Measurements from ENCODE around the gene NPIPA5.
A peak's percentile ranks its signal among the peaks of the same experiment; 100 is the strongest.
"Not testable (repeated sequence)": the region's sequence is repeated elsewhere in the genome, so short reads cannot be mapped to it uniquely, and the experiment has no call there.

The NPIPA5 gene

GRCh38 chr16:15378194-15378593 lies at the start of gene NPIPA5:
Gene NPIPA5 (minus strand): TSS chr16:15378294. CDS start chr16:15378294, 0 bp downstream.
- DNase-seq: not testable (repeated sequence)

- DNase-seq: peak; percentile 73
These were observed 49.6 kb upstream of the NPIPA5 start for GRCh38 chr16:15427648-15428239.

- no peak for DNase-seq
These were observed 48.7 kb upstream of the NPIPA5 start for GRCh38 chr16:15426796-15427195.

- DNase-seq: no peak
These were observed 47.8 kb upstream of the NPIPA5 start for GRCh38 chr16:15425861-15426260.

- DNase-seq: no peak
These were observed 44.1 kb upstream of the NPIPA5 start for GRCh38 chr16:15422222-15422621.

- DNase-seq: not testable (repeated sequence)
These were observed 43.6 kb upstream of the NPIPA5 start for GRCh38 chr16:15421696-15422095.

- no peak for DNase-seq
These were observed 40.1 kb upstream of the NPIPA5 start for GRCh38 chr16:15418206-15418605.

GRCh38 chr16:15417197-15417596 lies 39.1 kb upstream of the NPIPA5 start:
- DNase-seq: no peak

- DNase-seq: peak; percentile 32
These were observed 37.5 kb upstream of the NPIPA5 start for GRCh38 chr16:15415511-15415985.

GRCh38 chr16:15409476-15409875 lies 31.4 kb upstream of the NPIPA5 start:
- DNase-seq: not testable (repeated sequence)

GRCh38 chr16:15407756-15408155 lies 29.7 kb upstream of the NPIPA5 start:
- DNase-seq: not testable (repeated sequence)

- DNase-seq: no peak
These were observed 26.7 kb upstream of the NPIPA5 start for GRCh38 chr16:15404792-15405191.

GRCh38 chr16:15404091-15404490 lies 26.0 kb upstream of the NPIPA5 start:
- DNase-seq: not testable (repeated sequence)

- DNase-seq: no peak
These were observed 25.4 kb upstream of the NPIPA5 start for GRCh38 chr16:15403392-15403995.

- DNase-seq: no peak
These were observed 23.9 kb upstream of the NPIPA5 start for GRCh38 chr16:15401972-15402371.

- DNase-seq: not testable (repeated sequence)
These were observed 22.2 kb upstream of the NPIPA5 start for GRCh38 chr16:15400314-15400713.

GRCh38 chr16:15399317-15399716 lies 21.2 kb upstream of the NPIPA5 start:
- no peak for DNase-seq

GRCh38 chr16:15398618-15399316 lies 20.7 kb upstream of the NPIPA5 start:
- DNase-seq: no peak

- no peak for DNase-seq
These were observed 19.0 kb upstream of the NPIPA5 start for GRCh38 chr16:15396948-15397594.

GRCh38 chr16:15396509-15396829 lies 18.4 kb upstream of the NPIPA5 start:
- not testable (repeated sequence) for DNase-seq

- DNase-seq: peak; percentile 5
These were observed 17.8 kb upstream of the NPIPA5 start, which contains the start of gene MPV17L for GRCh38 chr16:15395631-15396508. Gene MPV17L (plus strand): TSS chr16:15395754. CDS start chr16:15395898, 144 bp downstream.

- not testable (repeated sequence) for DNase-seq
These were observed 14.9 kb upstream of the NPIPA5 start for GRCh38 chr16:15393025-15393424.

Measured in EL (cell line).